ENCODE data around the gene LUC7L2. TPM values are rescaled to one million over a fixed set of nuclear protein-coding genes. Genes with fewer than 3 reads are reported as not detected.

The LUC7L2 gene
- total RNA-seq, 5 donors from 2014 or later (not counting 1 experiment from before 2014, with no cell fraction given), result 131 to 169 (median 142) TPM

DNA sequence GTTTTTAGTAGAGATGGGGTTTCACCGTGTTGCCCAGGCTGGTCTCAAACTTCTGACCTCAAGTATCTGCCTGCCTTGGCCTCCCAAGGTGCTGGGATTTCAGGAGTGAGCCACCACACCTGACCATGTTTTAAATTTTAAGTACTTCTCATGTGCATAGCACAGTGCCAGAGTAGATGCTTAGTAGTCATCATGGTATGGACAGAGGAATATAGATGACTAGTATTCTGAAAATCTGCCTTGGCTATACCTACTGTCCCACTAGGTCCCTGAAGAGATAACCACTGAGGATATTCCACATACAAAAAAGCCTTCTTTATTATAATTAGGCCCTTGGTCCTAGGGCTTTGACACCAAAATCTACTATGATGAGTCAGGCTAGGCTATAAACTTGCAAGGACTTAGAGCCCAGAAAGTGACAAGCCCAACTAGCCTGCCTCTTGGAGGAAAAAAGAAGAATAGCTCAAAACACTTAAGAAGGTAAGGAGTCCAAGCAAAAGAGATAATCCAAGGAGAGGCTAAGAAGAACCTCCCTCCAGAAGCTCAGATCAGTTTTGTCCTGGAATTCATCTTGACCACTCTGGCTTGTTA, 34.0 kb downstream of the LUC7L2 start:
- Histone ChIP-seq H3K36me3 (ENCODE audit: control insufficient read depth in 2 of 2, extremely low read depth in 1 of 2, insufficient read depth in 1 of 2, low read length in 1 of 2) (peaks cover 0 to 35% of the 10 kb centered on the region in 2 donors), H3K27me3 (replicated peaks in 1 of 2; ENCODE audit: control insufficient read depth in 2 of 2, extremely low read depth in 1 of 2, insufficient read depth in 2 of 2, low read length in 1 of 2) (no peaks in the 10 kb centered on the region), H3K4me1 (ENCODE audit: control insufficient read depth in 1 of 2, extremely low read depth in 1 of 2, insufficient read depth in 2 of 2, low read length in 2 of 2) (peaks cover 14 to 20% of the 10 kb centered on the region in 2 experiments), H3K27ac (ENCODE audit: low read length) (no peak overlapping the region), H3K9me3 (no peaks in the 10 kb centered on the region), H3K4me3 (ENCODE audit: control insufficient read depth in 1 of 2, extremely low read depth in 1 of 2, low read length in 1 of 2) (no peak overlapping the region)
- Mint-ChIP-seq H3K4me1 (peaks cover 40 to 61% (median 57%) of the 10 kb centered on the region in 3 donors), H3K36me3 (peaks cover 34% of the 10 kb centered on the region), H3K9me3 (no peaks in the 10 kb centered on the region), H3K27ac (peak overlapping the region; percentile 53 to 84), H3K4me3 (peak overlapping the region in 1 of 3 donors; percentile 56), H3K27me3 (no peaks in the 10 kb centered on the region)
- WGBS (ENCODE audit: insufficient coverage), result no CpG with 5 or more reads among the region's 1 CpG
- ChIA-PET CTCF (interaction anchor here (0.5 to 1.2 kb wide), 2 partner anchors 34 to 128 kb away, joined by 4 to 6 read pairs; partner anchors contain the start of gene LUC7L2 (in 1 of the 2)), POLR2A (interaction anchor here in 1 of 2 donors (1.2 kb wide), 1 partner anchor 34 kb away, joined by 4 read pairs; the partner anchor contains the start of gene LUC7L2)
- no peak for DNase-seq
- peak in 1 of 4 experiments; percentile 23 for ATAC-seq (replicated peaks in 1 of 4)

DNA sequence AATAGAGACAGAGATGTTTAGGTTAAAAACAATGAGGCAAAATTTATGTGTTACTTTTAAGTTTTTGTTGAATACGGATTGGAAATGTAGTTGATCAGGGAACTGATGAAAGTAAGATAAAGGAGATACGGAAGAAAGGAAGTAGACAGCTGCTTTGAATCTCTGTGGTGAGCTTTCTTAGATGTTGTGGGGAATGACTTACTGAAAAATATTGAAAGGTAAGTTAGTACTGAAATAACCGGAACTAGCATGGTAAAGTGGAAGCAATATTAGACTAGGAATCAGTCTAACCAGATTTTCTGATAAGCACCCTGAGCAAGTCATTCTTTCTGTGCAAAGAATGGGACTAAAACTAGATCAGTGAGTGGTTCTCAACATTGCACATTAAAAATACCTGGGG, 34.8 kb downstream of the LUC7L2 start:
- ChIA-PET CTCF (interaction anchor here in 1 of 2 donors (0.6 to 1.2 kb wide), 3 partner anchors 31 to 46 kb away, joined by 3 to 7 read pairs (median 6); partner anchors contain the start of gene LUC7L2), POLR2A (interaction anchor here (0.6 to 1.3 kb wide), 6 partner anchors 9 to 1045 kb away, joined by 3 to 16 read pairs (median 4); partner anchors contain the start of gene LUC7L2 (in 1 of the 2))
- Mint-ChIP-seq H3K4me3 (peak overlapping the region; percentile 2 to 56 (median 3)), H3K4me1 (peaks cover 32 to 54% (median 54%) of the 10 kb centered on the region in 3 donors), H3K27ac (peak overlapping the region; percentile 53 to 77), H3K36me3 (peaks cover 31% of the 10 kb centered on the region), H3K27me3 (no peaks in the 10 kb centered on the region), H3K9me3 (no peaks in the 10 kb centered on the region)
- Histone ChIP-seq H3K4me1 (ENCODE audit: control insufficient read depth in 1 of 2, extremely low read depth in 1 of 2, insufficient read depth in 2 of 2, low read length in 2 of 2) (peaks cover 14 to 20% of the 10 kb centered on the region in 2 experiments), H3K9me3 (no peaks in the 10 kb centered on the region), H3K27me3 (replicated peaks in 1 of 2; ENCODE audit: control insufficient read depth in 2 of 2, extremely low read depth in 1 of 2, insufficient read depth in 2 of 2, low read length in 1 of 2) (no peaks in the 10 kb centered on the region), H3K27ac (ENCODE audit: low read length) (no peak overlapping the region), H3K4me3 (ENCODE audit: control insufficient read depth in 1 of 2, extremely low read depth in 1 of 2, low read length in 1 of 2) (no peak overlapping the region), H3K36me3 (ENCODE audit: control insufficient read depth in 2 of 2, extremely low read depth in 1 of 2, insufficient read depth in 1 of 2, low read length in 1 of 2) (peaks cover 0 to 37% of the 10 kb centered on the region in 2 donors)
- WGBS (ENCODE audit: insufficient coverage), result 32% methylated on average over 3 of the region's 3 CpGs
- peak; percentile 68 to 88 (median 76) for ATAC-seq (replicated peaks in 1 of 4)
- peak in 1 of 35 experiments; percentile 34 for DNase-seq

DNA sequence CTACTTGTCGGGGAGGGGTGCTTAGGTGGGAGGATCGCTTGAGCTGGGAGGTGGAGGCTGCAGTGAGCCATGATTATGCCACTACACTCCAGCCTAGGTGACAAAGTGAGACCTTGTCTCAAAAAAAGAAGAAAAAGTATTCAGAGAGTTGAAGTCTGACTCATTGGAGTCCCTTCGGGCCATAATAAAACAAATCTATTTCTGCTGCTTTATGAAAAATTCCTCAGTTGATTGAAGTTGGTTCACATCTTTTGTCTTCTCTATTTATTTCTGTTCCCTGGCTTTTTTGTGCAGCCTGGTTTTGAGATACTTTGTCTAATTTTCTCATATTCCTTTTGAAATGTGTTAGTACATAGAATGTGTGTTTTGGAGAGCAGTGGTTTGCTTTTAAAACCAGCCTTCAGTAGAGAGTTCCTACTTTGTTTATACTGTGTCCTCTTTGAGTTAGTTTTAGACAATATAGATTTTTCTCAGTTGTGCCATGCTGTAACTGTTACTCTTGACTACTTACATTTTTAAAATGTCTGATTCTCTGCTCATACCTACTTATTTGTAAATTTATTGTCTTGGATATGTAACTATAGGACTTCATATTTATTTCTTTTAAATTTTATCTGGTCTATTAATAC, 36.7 kb downstream of the LUC7L2 start:
- H3K36me3 Mint-ChIP-seq, result peaks cover 25% of the 10 kb centered on the region
- H3K9me3 Mint-ChIP-seq, result no peaks in the 10 kb centered on the region
- H3K4me3 Mint-ChIP-seq, result no peak overlapping the region
- CTCF ChIA-PET, result no interaction called here
- H3K4me1 ChIP-seq (ENCODE audit: control insufficient read depth in 1 of 2, extremely low read depth in 1 of 2, insufficient read depth in 2 of 2, low read length in 2 of 2), result peaks cover 14 to 20% of the 10 kb centered on the region in 2 experiments
- no peak for ATAC-seq (replicated peaks in 1 of 4)
- H3K27ac Mint-ChIP-seq, result peak overlapping the region in 1 of 2 donors; percentile 28
- peaks cover under 1 to 34% of the 10 kb centered on the region in 2 donors for H3K36me3 ChIP-seq (ENCODE audit: control insufficient read depth in 2 of 2, extremely low read depth in 1 of 2, insufficient read depth in 1 of 2, low read length in 1 of 2)
- no peak for DNase-seq
- whole genome bisulfite sequencing (ENCODE audit: insufficient coverage), result 100% methylated on average over 2 of the region's 3 CpGs
- H3K4me1 Mint-ChIP-seq, result peaks cover 29 to 47% (median 47%) of the 10 kb centered on the region in 3 donors
- POLR2A ChIA-PET, result interaction anchor here in 1 of 2 donors (0.5 kb wide), 2 partner anchors 12 to 151 kb away, joined by 3 to 6 read pairs; no protein-coding TSS in a partner anchor
- no peak overlapping the region for H3K4me3 ChIP-seq (ENCODE audit: control insufficient read depth in 1 of 2, extremely low read depth in 1 of 2, low read length in 1 of 2)
- H3K27ac ChIP-seq (ENCODE audit: low read length), result no peak overlapping the region
- H3K27me3 ChIP-seq (replicated peaks in 1 of 2; ENCODE audit: control insufficient read depth in 2 of 2, extremely low read depth in 1 of 2, insufficient read depth in 2 of 2, low read length in 1 of 2), result no peaks in the 10 kb centered on the region
- no peaks in the 10 kb centered on the region for H3K27me3 Mint-ChIP-seq
- H3K9me3 ChIP-seq, result no peaks in the 10 kb centered on the region

GRCh38 chr7:139397192-139397591, 37.5 kb downstream of the LUC7L2 start:
- Histone ChIP-seq H3K27ac (ENCODE audit: low read length) (no peak overlapping the region), H3K4me1 (ENCODE audit: control insufficient read depth in 1 of 2, extremely low read depth in 1 of 2, insufficient read depth in 2 of 2, low read length in 2 of 2) (peaks cover 14 to 20% of the 10 kb centered on the region in 2 experiments), H3K27me3 (replicated peaks in 1 of 2; ENCODE audit: control insufficient read depth in 2 of 2, extremely low read depth in 1 of 2, insufficient read depth in 2 of 2, low read length in 1 of 2) (no peaks in the 10 kb centered on the region), H3K9me3 (no peaks in the 10 kb centered on the region), H3K36me3 (ENCODE audit: control insufficient read depth in 2 of 2, extremely low read depth in 1 of 2, insufficient read depth in 1 of 2, low read length in 1 of 2) (peaks cover 8 to 38% of the 10 kb centered on the region in 2 donors), H3K4me3 (ENCODE audit: control insufficient read depth in 1 of 2, extremely low read depth in 1 of 2, low read length in 1 of 2) (no peak overlapping the region)
- Mint-ChIP-seq H3K4me3 (no peak overlapping the region), H3K27me3 (no peaks in the 10 kb centered on the region), H3K4me1 (peaks cover 29 to 44% (median 41%) of the 10 kb centered on the region in 3 donors), H3K36me3 (peaks cover 27% of the 10 kb centered on the region), H3K27ac (no peak overlapping the region), H3K9me3 (no peaks in the 10 kb centered on the region)
- DNase-seq (no peak), ATAC-seq (replicated peaks in 1 of 4) (no peak)
- CTCF ChIA-PET, result no interaction called here
- POLR2A ChIA-PET, result no interaction called here

GRCh38 chr7:139403601-139404000, 43.9 kb downstream of the LUC7L2 start:
- ChIA-PET POLR2A (no interaction called here), CTCF (no interaction called here)
- H3K27me3 Mint-ChIP-seq, result no peaks in the 10 kb centered on the region
- H3K4me1 ChIP-seq (ENCODE audit: control insufficient read depth in 1 of 2, extremely low read depth in 1 of 2, insufficient read depth in 2 of 2, low read length in 2 of 2), result no peaks in the 10 kb centered on the region
- peaks cover 19 to 78% of the 10 kb centered on the region in 2 donors for H3K36me3 ChIP-seq (ENCODE audit: control insufficient read depth in 2 of 2, extremely low read depth in 1 of 2, insufficient read depth in 1 of 2, low read length in 1 of 2)
- H3K27ac ChIP-seq (ENCODE audit: low read length), result no peak overlapping the region
- H3K9me3 Mint-ChIP-seq, result no peaks in the 10 kb centered on the region
- no peak overlapping the region for H3K27ac Mint-ChIP-seq
- H3K27me3 ChIP-seq (replicated peaks in 1 of 2; ENCODE audit: control insufficient read depth in 2 of 2, extremely low read depth in 1 of 2, insufficient read depth in 2 of 2, low read length in 1 of 2), result no peaks in the 10 kb centered on the region
- DNase-seq (no peak), ATAC-seq (replicated peaks in 1 of 4) (no peak)
- no peak overlapping the region for H3K4me3 Mint-ChIP-seq
- peaks cover 0 to under 1% (median under 1%) of the 10 kb centered on the region in 3 donors for H3K4me1 Mint-ChIP-seq
- no CpG with 5 or more reads among the region's 2 CpGs for WGBS (ENCODE audit: insufficient coverage)
- H3K36me3 Mint-ChIP-seq, result peaks cover 47% of the 10 kb centered on the region
- H3K4me3 ChIP-seq (ENCODE audit: control insufficient read depth in 1 of 2, extremely low read depth in 1 of 2, low read length in 1 of 2), result no peak overlapping the region
- no peaks in the 10 kb centered on the region for H3K9me3 ChIP-seq

- Mint-ChIP-seq H3K36me3 (peaks cover 46% of the 10 kb centered on the region), H3K4me1 (peaks cover 0 to 2% (median 2%) of the 10 kb centered on the region in 3 donors), H3K27me3 (no peaks in the 10 kb centered on the region), H3K4me3 (no peak overlapping the region), H3K27ac (no peak overlapping the region), H3K9me3 (no peaks in the 10 kb centered on the region)
- DNase-seq (no peak), ATAC-seq (replicated peaks in 1 of 4) (no peak)
- H3K4me1 ChIP-seq (ENCODE audit: control insufficient read depth in 1 of 2, extremely low read depth in 1 of 2, insufficient read depth in 2 of 2, low read length in 2 of 2), result no peaks in the 10 kb centered on the region
- H3K4me3 ChIP-seq (ENCODE audit: control insufficient read depth in 1 of 2, extremely low read depth in 1 of 2, low read length in 1 of 2), result no peak overlapping the region
- H3K27ac ChIP-seq (ENCODE audit: low read length), result no peak overlapping the region
- ChIA-PET CTCF (interaction anchor here in 1 of 2 donors (1.0 kb wide), 1 partner anchor 15 kb away, joined by 3 read pairs; no protein-coding TSS in a partner anchor), POLR2A (interaction anchor here in 1 of 2 donors (0.6 kb wide), 1 partner anchor 11 kb away, joined by 4 read pairs; no protein-coding TSS in a partner anchor)
- H3K9me3 ChIP-seq, result no peaks in the 10 kb centered on the region
- peaks cover 7 to 89% of the 10 kb centered on the region in 2 donors for H3K36me3 ChIP-seq (ENCODE audit: control insufficient read depth in 2 of 2, extremely low read depth in 1 of 2, insufficient read depth in 1 of 2, low read length in 1 of 2)
- H3K27me3 ChIP-seq (replicated peaks in 1 of 2; ENCODE audit: control insufficient read depth in 2 of 2, extremely low read depth in 1 of 2, insufficient read depth in 2 of 2, low read length in 1 of 2), result no peaks in the 10 kb centered on the region
- no CpG with 5 or more reads among the region's 1 CpG for WGBS (ENCODE audit: insufficient coverage)
Measured at GRCh38 chr7:139407555-139407954, 47.9 kb downstream of the LUC7L2 start.

All from T-cell (primary cell).